GM20000 (cell line): ENCODE measurements around the gene RCC1.
"Not testable (repeated sequence)": the region's sequence is repeated elsewhere in the genome, so short reads cannot be mapped to it uniquely, and the experiment has no call there.

Experiments
- DNase-seq: peaks from one replicate; pipeline ENCODE4 v3.0.0; 2012; ENCODE audit warnings: low spot score
- CTCF ChIP-seq: IDR thresholded peaks from 2 replicates; pipeline ENCODE4 v1.5.1; 2012; ENCODE audit warnings: mild to moderate bottlenecking, control low read depth; ENCODE audit errors: extremely low read depth, missing control alignments

RCC1 gene

DNA sequence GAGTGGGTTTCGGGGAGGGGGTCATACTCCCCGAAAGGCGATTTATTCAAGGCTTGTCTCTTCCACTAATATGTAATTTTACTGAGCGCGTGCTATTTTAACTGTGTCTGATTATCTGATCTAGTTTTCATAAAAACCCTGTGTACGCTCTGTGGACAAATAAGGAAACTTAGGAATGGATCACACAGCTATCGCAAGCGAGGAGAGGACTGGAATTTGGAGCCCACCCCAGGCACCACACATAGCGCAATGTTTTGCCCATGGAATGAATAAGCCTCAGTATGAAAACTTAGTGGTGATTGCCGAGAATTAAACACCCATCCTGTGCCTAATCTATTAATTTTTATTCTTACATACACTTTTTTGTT lies 76.4 kb downstream of the RCC1 start:
- TF ChIP-seq CTCF, result no peak

GRCh38 chr1:28586585-28587391 lies 80.9 kb downstream of the RCC1 start:
- not testable (repeated sequence) for DNase-seq

More for the DNA sequence above, 76.4 kb downstream of the RCC1 start:
- no peak for DNase-seq
